A673 (cell line): ENCODE measurements around the gene ACSL6. TPM values are rescaled to one million over a fixed set of nuclear protein-coding genes. Genes with fewer than 3 reads are reported as not detected.

ENCODE experiments used
- BruUV-seq: library from RNA; stranded (reverse); fragments of 400-500 nt; replicated peaks from 2 replicates; lab custom pipeline; 2021; lab: Mats Ljungman, UMichigan
- CTCF ChIA-PET: fragments of 300-600 bp; sonication (Branson Sonifier 250); formaldehyde crosslinking; loops from one replicate; lab custom pipeline; 2022; ENCODE audit warnings: antibody characterized with exemption; lab: Charles Lee
- POLR2A ChIA-PET: fragments of 300-600 bp; sonication (Branson Sonifier 250); formaldehyde crosslinking; loops from one replicate; lab custom pipeline; 2022; ENCODE audit warnings: antibody characterized with exemption; ENCODE audit not compliant: low non-redundant PET; lab: Charles Lee
- DNase-seq: peaks from one replicate; pipeline ENCODE4 v3.0.0-alpha.2; 2015; ENCODE audit warnings: low spot score
- H3K27ac ChIP-seq: fragments of 200-600 bp; sonication (generic); 2 replicates; pipeline ENCODE4 v1.5.1; 2016; ENCODE audit warnings: mixed run types, low read depth, mild to moderate bottlenecking, mixed read lengths, antibody characterized with exemption, low read length; ENCODE audit not compliant: poor library complexity, severe bottlenecking
- H3K27me3 ChIP-seq: fragments of 200-600 bp; sonication (generic); replicated peaks from 2 replicates; pipeline ENCODE4 v1.6.1; 2017; ENCODE audit warnings: mixed run types, low read depth, mild to moderate bottlenecking, mixed read lengths, antibody characterized with exemption, low read length; ENCODE audit not compliant: insufficient read depth, poor library complexity
- H3K36me3 ChIP-seq: fragments of 200-600 bp; sonication (generic); 2 replicates; pipeline ENCODE4 v1.6.1; 2016; ENCODE audit warnings: mixed run types, mild to moderate bottlenecking, mixed read lengths, antibody characterized with exemption, low read length; ENCODE audit not compliant: insufficient read depth, poor library complexity, severe bottlenecking
- H3K4me1 ChIP-seq: fragments of 200-600 bp; sonication (generic); 2 replicates; pipeline ENCODE4 v1.6.1; 2017; ENCODE audit warnings: mixed run types, mild to moderate bottlenecking, mixed read lengths, antibody characterized with exemption, low read length; ENCODE audit not compliant: insufficient read depth, poor library complexity, severe bottlenecking
- H3K4me3 ChIP-seq: fragments of 200-600 bp; sonication (generic); 2 replicates; pipeline ENCODE4 v1.5.1; 2016; ENCODE audit warnings: low read depth, mixed run types, mild to moderate bottlenecking, mixed read lengths, low read length; ENCODE audit not compliant: poor library complexity, severe bottlenecking
- H3K9me3 ChIP-seq: fragments of 200-600 bp; sonication (generic); 2 replicates; pipeline ENCODE4 v1.6.1; 2016; ENCODE audit warnings: mixed run types, low read depth, mild to moderate bottlenecking, mixed read lengths, antibody characterized with exemption, low read length; ENCODE audit not compliant: poor library complexity, severe bottlenecking
- EZH2 ChIP-seq: fragments of 200-600 bp; sonication (generic); IDR thresholded peaks from 2 replicates; pipeline ENCODE4 v1.6.1; 2017; ENCODE audit warnings: borderline replicate concordance, low read depth, mild to moderate bottlenecking, mixed read lengths, antibody characterized with exemption, low read length; ENCODE audit not compliant: poor library complexity, severe bottlenecking
- intact Hi-C: fragments of 100-400 bp; cut with micrococcal nuclease; formaldehyde crosslinking; loops from one replicate; pipeline ENCODE4 v1.10.0; 2022; ENCODE audit not compliant: unreplicated experiment
- total RNA-seq: library from RNA; stranded (reverse); gene quantifications from 2 replicates; pipeline ENCODE4 v1.2.3, GENCODE V29; 2021
- TF ChIP-seq, protein P1 (sequence below): fragments of 300-800, 200-600 bp; sonication (generic); conservative IDR thresholded peaks from 2 replicates; pipeline ENCODE4 v1.5.1; 2017; ENCODE audit warnings: low read depth, mild to moderate bottlenecking, antibody characterized with exemption, low read length, moderate library complexity, mixed read lengths

Gene ACSL6
- total RNA-seq, 1 experiment from 2014 or later: not detected

DNA sequence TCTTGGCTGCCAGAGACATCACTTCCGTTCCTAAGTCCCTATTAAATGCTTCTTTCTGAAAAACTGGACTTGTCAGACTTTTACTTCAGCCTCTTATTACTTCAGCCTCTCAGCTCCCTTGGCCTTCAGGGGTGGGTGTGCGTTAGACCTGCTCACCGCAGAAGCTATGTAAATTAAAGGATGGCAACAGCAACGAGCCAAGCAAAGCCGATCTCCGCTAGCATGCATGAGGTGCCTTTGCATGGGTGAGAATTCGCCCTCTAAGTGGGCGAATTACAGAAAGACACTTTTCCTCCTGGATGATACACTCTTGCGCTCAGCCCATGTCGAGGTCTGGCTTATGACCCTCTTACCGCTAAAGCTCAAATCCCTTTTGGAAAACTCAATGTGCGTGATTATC, 38.1 kb upstream of the ACSL6 start:
- Histone ChIP-seq H3K4me3 (no peak overlapping the region), H3K9me3 (no peaks in the 10 kb centered on the region), H3K4me1 (no peaks in the 10 kb centered on the region), H3K36me3 (no peaks in the 10 kb centered on the region), H3K27ac (no peak overlapping the region), H3K27me3 (no peaks in the 10 kb centered on the region)
- no peak for TF ChIP-seq EZH2
- TF ChIP-seq, protein P1, sequence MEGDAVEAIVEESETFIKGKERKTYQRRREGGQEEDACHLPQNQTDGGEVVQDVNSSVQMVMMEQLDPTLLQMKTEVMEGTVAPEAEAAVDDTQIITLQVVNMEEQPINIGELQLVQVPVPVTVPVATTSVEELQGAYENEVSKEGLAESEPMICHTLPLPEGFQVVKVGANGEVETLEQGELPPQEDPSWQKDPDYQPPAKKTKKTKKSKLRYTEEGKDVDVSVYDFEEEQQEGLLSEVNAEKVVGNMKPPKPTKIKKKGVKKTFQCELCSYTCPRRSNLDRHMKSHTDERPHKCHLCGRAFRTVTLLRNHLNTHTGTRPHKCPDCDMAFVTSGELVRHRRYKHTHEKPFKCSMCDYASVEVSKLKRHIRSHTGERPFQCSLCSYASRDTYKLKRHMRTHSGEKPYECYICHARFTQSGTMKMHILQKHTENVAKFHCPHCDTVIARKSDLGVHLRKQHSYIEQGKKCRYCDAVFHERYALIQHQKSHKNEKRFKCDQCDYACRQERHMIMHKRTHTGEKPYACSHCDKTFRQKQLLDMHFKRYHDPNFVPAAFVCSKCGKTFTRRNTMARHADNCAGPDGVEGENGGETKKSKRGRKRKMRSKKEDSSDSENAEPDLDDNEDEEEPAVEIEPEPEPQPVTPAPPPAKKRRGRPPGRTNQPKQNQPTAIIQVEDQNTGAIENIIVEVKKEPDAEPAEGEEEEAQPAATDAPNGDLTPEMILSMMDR: no peak
- DNase-seq: no peak
- intact Hi-C loops: no loop called here
- BruUV-seq: no TSS peak
- POLR2A ChIA-PET: no interaction called here
- CTCF ChIA-PET: interaction anchor here (1.2 kb wide), 1 partner anchor 13 kb away, joined by 4 read pairs; no protein-coding TSS in a partner anchor

DNA sequence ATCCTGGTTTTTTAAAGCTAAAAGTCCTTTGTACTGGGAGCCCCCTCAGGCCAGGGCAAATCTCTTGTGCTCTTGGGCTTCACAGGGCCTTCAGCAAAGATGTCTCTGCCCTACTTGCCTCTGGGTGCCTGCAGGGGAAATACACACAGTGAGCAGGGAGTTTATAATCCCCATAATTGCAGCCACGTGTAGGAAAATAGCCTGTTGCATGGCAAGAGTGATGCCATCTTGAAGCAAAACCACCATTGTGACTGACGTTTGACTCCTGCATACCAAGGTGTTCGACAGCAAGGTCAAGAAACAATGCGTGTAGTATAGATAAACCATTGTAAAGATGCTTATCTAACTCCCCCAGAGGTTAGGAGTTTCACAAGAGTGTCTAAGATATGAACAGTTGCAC, 37.6 kb upstream of the ACSL6 start:
- intact Hi-C loops: no loop called here
- no peak for TF ChIP-seq EZH2
- TF ChIP-seq, protein P1: no peak
- POLR2A ChIA-PET: no interaction called here
- DNase-seq: no peak
- CTCF ChIA-PET: interaction anchor here (1.2 kb wide), 1 partner anchor 14 kb away, joined by 4 read pairs; no protein-coding TSS in a partner anchor
- Histone ChIP-seq H3K27me3 (no peaks in the 10 kb centered on the region), H3K9me3 (no peaks in the 10 kb centered on the region), H3K4me3 (no peak overlapping the region), H3K27ac (no peak overlapping the region), H3K4me1 (no peaks in the 10 kb centered on the region), H3K36me3 (no peaks in the 10 kb centered on the region)
- BruUV-seq: no TSS peak

DNA sequence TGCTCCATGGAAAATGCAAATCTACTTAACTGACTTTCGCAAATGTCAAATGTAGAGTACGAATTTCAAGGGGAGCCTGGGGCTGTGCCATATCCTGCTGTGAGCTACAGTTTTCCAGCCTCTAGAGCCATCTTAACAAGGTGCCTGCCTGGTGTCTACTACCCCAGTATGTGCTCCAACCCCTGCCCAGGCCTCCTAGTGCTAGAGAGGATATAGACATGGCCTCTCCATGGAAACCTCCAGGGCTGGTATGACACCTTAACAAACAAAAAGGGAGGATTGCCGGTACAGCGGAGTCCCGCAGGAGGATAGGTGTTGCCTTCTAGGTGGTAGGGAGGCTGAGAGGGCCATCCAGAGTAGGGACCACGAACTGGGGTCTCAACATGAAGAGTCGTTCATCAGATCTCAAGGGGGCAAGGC, 35.4 kb upstream of the ACSL6 start:
- POLR2A ChIA-PET: no interaction called here

More for the DNA sequence above, 35.4 kb upstream of the ACSL6 start:
- H3K4me1 ChIP-seq: no peaks in the 10 kb centered on the region
- TF ChIP-seq EZH2: no peak
- TF ChIP-seq, protein P1: no peak
- no peaks in the 10 kb centered on the region for H3K36me3 ChIP-seq
- BruUV-seq: no TSS peak
- no peak for DNase-seq
- intact Hi-C loops: no loop called here
- CTCF ChIA-PET: no interaction called here
- no peak overlapping the region for H3K4me3 ChIP-seq
- no peaks in the 10 kb centered on the region for H3K9me3 ChIP-seq
- H3K27ac ChIP-seq: no peak overlapping the region
- peaks cover 11% of the 10 kb centered on the region for H3K27me3 ChIP-seq
